HG02588 (cell line): Measurements from ENCODE around the gene CD247.

Experiments used
- ATAC-seq: cut with Tn5 transposase; IDR thresholded peaks from one replicate; pipeline ENCODE4 v1.9.1; 2021; ENCODE audit warnings: mild to moderate bottlenecking, moderate library complexity; ENCODE audit not compliant: unreplicated experiment

Gene CD247

GRCh38 chr1:167542109-167543032 lies 24.0 kb upstream of the CD247 start:
- ATAC-seq, result no peak

DNA sequence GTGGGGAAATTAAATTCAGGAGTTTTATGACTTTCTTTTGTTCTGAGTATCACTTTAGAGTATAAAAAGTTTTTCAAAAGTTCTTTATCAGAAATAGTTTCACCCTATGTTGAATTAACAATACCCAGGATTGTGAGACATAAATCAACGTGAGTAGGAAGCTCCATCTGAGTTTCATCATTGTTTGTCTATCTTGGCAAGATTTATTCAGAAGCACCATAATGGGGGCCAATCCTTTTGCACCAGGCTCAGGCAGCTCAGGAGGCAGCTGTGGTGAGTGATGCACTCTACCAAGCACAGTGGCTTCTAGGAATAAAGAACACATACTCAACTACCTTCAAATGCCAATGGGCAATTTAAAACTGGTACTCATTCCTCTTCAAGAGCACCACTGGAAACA lies 23.3 kb upstream of the CD247 start:
- ATAC-seq, result no peak

GRCh38 chr1:167541003-167541402 lies 22.7 kb upstream of the CD247 start:
- no peak for ATAC-seq

DNA sequence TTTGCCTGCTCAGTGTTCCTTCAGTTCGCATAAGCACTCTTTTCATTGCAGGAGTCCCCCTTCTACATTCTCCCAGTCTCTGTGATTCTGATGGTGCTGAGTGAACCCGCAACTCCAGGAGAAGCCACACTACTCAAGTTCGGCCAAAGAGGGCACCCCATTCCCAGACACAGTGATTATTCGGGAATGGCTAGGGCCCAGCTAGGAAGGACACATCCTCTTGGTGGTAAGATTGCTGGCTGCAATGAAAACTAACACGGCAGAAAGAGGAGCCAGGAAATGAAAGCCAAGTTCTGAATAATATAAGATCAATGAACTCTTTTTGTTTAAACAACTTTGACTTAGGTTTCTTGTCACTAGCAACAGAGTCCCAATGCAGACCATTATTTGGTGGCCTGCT lies 20.3 kb upstream of the CD247 start:
- no peak for ATAC-seq

- no peak for ATAC-seq
Observed at GRCh38 chr1:167533851-167534300, 15.5 kb upstream of the CD247 start.

DNA sequence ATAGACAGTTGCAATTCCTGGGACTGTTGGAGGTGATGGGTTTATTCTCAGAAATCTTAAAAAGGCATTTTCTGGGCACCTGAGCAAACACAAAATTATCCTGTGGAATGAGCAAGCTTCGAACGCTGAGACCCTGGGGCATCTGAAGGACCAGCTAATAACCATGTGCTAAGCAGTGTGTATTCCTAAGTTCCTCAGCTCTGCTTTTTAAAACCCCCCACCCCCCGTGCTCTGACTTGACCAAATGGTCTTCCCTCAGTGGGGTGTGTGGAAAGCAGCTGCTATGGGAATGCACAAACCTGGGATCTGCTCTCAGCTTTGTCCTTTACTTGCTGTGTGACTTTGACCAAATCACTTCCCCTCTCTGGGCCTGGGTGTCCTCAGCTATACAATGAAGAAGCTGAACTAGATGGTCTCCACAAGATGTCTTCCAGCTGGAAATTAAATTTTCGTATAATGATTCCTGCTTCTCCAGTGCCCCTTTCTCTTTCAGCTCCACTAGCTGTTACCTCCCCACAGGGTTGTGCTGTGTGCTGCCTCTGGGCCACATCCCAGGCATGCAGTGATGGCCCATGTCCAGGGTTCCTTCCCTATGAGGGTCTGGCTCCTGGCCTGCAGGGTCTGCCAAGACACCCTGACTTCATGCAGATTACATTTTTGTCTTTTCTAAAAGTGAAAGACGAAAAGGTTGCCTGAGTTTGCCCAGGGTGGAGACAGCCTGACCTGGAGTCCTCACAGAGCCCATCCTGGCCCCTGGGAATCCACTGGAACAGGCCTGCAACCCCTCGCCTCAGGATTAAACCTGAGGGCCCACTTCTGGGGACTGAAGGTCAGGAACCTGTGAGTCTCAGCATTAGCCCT lies 14.9 kb upstream of the CD247 start:
- ATAC-seq, result no peak

DNA sequence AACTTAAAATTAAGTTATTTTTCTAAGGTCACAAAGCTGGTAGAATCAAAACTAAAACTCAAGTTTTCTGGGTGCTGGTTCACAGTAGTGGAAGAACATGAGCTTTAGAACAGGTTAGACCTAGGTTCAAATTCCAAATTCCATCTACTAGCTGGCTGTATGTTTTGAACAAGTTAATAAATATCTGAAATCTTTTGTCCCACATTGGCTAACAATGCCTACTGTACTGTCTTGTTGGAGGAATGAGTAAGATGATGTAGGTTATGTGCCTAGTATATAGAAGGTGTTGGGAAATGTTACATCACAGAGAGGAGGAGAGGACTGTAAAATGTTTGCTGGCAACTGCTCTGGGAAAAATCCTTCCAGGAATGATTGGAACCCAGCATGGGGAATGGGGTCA lies 14.0 kb upstream of the CD247 start:
- ATAC-seq, result no peak

GRCh38 chr1:167529829-167530474 lies 11.6 kb upstream of the CD247 start:
- ATAC-seq, result no peak

DNA sequence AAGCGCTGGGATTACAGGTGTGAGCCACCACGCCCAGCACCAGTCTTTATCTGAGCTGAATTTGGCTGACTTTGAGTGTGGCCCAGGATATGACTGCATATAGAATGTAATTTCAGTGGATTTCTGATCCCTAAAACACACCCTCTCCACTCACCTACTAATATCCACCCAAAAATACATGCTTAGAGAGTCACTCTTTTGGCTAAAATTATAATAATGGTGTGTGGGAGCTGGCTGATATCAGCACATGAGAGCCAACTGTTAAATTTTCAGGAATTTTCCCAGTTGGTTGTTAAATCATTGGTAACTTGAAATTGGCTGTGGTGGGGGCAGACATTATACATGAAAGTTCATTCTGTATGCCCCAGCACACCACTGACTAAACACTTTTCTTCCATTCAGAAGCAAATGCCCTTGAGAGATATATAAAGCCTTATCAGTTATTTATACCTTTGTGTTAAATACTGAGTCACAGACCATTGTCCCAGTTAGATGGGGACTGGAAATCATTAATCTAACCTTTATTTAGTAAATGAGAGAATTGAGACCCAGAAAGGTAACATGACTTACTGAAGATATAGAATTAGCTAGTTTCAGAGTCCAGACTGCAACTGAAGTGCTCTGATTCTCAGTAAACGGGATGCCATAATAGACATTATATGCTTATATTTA lies 9.9 kb upstream of the CD247 start:
- ATAC-seq, result no peak

DNA sequence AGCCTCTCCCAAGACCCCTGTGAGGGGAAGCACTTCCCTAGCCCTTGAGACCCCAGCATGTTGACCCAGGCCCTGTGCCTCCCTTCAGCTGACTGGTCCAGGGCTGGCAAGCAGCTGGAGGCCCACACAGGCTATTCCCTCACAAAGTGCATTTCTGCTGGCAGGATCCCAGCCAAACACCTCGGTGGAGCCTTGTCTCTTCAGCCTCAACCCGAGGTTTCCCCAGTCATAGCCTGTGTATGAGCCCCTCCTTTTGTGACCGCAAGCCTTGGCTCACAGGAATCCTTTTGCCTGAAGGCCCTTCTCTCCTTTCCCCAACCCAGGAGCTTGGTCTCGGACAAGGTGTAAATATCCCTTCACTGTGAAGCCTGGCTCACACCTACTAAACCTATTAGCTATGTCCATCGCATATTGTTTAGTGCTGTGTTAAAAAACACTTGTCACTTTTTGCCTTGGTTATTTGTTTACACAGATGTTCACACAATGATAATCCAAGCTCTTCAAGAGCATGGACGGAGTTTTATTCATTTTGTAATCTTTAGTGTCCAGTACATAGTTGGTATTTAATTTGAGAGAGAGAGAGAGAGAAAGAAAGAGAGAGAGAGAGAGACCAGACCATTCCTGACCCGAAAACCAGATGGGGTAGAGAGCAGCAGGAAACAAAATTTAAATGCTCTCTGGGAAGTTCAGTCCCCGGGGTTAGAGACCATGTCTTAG lies 8.5 kb upstream of the CD247 start:
- ATAC-seq, result no peak

GRCh38 chr1:167524651-167525050 lies 6.3 kb upstream of the CD247 start:
- ATAC-seq, result no peak

DNA sequence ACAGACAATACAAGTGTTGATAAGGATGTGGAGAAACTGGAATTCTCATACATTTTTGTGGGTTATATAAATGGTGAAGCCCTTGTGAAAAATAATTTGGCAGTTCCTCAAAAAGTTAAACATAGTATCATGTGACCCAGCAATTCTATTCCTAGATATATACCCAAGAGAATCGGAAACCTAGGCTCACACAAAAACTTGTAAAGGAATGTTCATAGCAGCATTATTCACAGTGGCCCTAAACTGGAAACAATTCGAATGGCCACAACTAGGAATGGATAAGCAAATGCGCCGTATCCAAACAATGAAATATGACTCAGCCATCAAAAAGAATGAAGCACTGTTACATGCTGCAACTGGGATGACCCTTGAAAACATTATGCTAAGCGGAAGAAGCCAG lies 3.9 kb upstream of the CD247 start:
- no peak for ATAC-seq

GRCh38 chr1:167520711-167521206 lies 2.4 kb upstream of the CD247 start:
- ATAC-seq, result no peak

DNA sequence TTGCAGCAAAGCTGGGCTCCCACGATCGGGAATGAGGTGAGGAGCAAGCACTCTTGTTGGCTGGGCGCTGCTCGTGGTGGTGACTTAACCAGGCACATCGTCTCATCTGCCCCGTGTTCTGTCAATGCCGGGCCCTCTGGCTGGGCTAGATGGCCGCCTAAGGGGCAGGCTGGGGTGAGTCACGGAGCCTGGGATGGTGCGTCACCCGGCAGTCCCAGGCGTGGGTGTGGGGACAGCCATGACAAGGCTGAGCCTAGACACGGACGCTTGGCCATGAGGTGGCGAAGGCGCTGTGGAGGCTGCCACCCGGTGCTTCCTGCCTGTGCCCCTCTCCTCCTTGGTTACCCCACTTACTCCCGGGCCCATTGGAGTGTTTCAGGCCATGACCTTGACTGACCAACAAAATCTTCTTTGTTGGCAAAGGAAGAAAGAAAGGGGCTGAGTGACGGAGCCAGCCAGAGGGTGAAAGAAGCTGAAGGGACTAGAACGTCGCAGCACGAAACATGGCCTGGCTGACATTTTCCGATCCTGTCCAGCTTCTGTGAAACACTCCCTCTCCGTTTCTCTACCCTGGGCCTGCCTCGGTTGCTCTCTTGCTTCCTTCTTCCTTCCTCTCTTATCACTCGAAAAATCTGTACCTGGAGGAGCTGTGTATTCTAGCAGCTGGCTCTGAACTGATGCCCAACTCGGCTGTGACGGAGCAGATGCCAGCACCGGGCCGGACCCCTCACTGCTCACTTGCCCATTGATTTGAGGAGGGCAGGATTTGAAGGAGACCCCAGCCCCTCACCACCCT lies 596 bp downstream of the CD247 start:
- no peak for ATAC-seq

DNA sequence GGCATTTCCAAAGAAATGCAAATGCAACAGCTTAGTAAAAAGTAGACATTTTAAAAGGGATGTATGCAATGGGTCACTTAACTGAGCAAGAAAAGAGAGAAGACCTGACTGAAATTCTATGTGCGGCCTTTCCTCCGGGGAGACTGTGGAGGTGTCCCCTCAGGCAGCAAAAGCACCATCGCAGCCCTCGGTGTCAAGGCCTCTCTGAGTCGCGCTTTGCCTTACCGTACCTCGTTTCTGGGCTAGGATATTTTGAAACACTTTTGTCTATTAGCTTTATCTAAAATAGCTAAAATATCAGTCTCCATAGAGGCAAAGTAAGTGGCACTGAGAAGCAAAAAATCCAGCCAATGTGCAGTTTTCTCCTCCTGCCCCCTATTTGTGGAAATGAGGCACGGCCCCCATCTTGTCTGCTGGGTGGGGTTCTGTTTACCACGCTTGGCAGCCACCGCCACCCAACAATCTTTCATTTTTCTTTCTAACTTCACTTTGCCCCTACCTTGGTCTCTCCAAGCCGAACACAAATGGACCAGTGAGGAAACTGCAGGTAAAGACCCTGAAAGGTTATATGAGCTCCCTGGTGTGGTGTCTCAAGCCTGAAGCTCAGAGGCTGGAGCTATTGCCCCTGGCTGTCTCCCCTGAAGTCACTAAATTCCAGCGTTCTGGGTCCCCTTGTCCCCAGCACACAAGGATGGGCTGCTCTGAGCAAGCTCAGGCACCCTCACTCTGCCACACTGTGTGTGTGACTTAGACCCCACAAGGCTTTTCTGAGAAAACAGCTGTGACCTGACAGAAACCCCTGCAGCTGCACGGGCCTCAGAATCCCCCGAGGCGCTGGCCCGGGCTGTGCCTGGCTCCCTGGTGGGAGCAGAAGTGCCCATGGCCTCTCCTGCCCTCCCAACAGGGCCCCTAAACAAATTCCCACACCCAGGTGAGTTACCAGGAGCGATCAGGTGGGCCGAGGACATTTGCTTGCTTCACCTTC lies 1.6 kb downstream of the CD247 start:
- ATAC-seq, result no peak

DNA sequence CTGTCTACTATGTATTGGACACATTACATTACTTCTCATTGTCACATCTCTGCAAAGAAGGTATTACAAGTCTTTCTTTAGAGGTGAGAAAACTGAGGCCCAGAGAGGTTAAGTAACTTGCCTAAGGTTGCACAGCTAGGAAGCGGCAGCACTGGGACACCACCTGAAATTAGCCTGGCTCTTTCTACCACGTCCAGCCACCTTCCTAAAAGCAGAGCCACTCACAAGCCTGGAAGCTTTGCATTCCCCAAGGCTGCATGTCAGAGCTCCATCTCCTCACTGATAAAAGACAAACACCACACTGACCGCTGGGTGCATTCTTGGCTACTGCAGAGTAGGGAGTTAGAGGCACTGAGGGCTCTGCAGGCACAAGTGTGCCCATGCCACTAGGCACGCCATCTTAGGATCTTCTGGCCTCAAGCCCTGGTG lies 2.4 kb downstream of the CD247 start:
- ATAC-seq, result no peak

DNA sequence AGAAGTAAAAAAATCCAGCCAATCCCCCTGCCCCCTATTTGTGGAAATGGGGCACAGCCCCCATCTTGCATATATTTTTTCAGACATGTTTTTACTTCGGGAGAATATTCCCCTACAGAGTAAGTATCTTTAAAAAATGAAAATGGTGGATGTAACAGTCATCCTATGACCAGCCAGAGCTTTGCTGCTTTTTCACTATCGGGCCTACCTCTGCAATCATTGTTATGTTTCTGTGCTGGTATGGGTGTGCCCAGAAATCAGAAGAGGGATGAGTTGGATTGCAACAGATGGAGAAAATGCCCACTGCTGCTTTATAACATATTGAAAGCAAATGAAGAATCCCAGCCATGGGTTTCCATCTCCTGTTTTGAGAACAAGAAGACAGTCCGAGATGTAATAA lies 2.9 kb downstream of the CD247 start:
- no peak for ATAC-seq

DNA sequence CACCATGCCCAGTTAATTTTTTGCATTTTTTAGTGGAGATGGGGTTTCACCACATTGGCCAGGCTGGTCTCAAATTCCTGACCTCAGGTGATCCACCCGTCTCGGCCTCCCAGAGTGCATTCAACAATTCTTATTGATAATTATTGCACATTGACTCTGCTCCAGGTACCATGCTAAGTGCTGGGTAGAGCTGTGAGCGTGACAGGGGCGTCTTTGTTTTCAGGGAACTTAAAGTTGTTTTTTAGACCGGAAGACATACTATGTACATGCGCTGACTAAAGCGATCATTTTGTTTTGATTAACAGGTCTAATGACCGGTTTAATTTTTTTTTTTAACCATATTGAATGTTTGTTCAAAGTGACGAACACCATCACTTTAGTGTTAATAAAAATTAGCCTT lies 4.0 kb downstream of the CD247 start:
- no peak for ATAC-seq
